GM12878 (cell line): ENCODE results near the gene PDE10A.

Experiments used
- ATF3 ChIP-seq: IDR thresholded peaks from 2 replicates; pipeline ENCODE4 v1.6.1; 2011; ENCODE audit warnings: low read depth, mild to moderate bottlenecking, low read length, moderate library complexity, borderline replicate concordance; ENCODE audit errors: extremely low read depth
- CTCF ChIP-seq, 3 experiments: IDR thresholded peaks in 2 of 3; conservative IDR thresholded peaks in 1 of 3; 2 replicates each; pipeline ENCODE4 v1.5.1; 2011; ENCODE audit warnings: low read depth in 3 of 3, low read length in 3 of 3, mild to moderate bottlenecking in 3 of 3, control low read depth in 2 of 3, moderate library complexity in 2 of 3, inconsistent platforms in 1 of 3, mixed read lengths in 1 of 3; ENCODE audit not compliant: control insufficient read depth in 2 of 3, insufficient read depth in 1 of 3; ENCODE audit errors: extremely low read depth in 1 of 3
- EP300 ChIP-seq, 2 experiments: fragments of 150-350 bp in 1 of 2; IDR thresholded peaks; 2 replicates each; pipeline ENCODE4 v1.6.1; 2011 to 2012; ENCODE audit warnings: low read depth in 2 of 2, low read length in 2 of 2, borderline replicate concordance in 1 of 2, improper control_type of control experiment in 1 of 2, inconsistent platforms in 1 of 2; ENCODE audit not compliant: control insufficient read depth in 1 of 2
- EZH2 ChIP-seq: IDR thresholded peaks from 2 replicates; pipeline ENCODE4 v1.6.1; 2012; ENCODE audit warnings: low read depth, mild to moderate bottlenecking, control low read depth, inconsistent platforms, low read length, borderline replicate concordance; ENCODE audit not compliant: control insufficient read depth
- MAX ChIP-seq: IDR thresholded peaks from 2 replicates; pipeline ENCODE4 v1.6.1; 2012; ENCODE audit warnings: low read depth, low read length, improper control_type of control experiment
- MEF2A ChIP-seq: IDR thresholded peaks from 2 replicates; pipeline ENCODE4 v1.6.1; 2011; ENCODE audit warnings: low read depth, mild to moderate bottlenecking, low read length, moderate library complexity; ENCODE audit not compliant: insufficient read depth
- NBN ChIP-seq: fragments of 450-650 bp; IDR thresholded peaks from 2 replicates; pipeline ENCODE4 v1.6.1; 2016
- POLR2AphosphoS5 ChIP-seq: IDR thresholded peaks from 2 replicates; pipeline ENCODE4 v1.6.1; 2011; ENCODE audit warnings: mild to moderate bottlenecking, low read length, inconsistent platforms
- SPI1 ChIP-seq: IDR thresholded peaks from 2 replicates; pipeline ENCODE4 v1.6.1; 2011; ENCODE audit warnings: low read depth, mild to moderate bottlenecking, low read length, moderate library complexity, borderline replicate concordance; ENCODE audit not compliant: insufficient read depth
- ZNF24 ChIP-seq: fragments of 450-650 bp; IDR thresholded peaks from 2 replicates; pipeline ENCODE4 v1.6.1; 2017; ENCODE audit warnings: antibody characterized with exemption, mild to moderate bottlenecking
- ZNF687 ChIP-seq: fragments of 450-650 bp; IDR thresholded peaks from 2 replicates; pipeline ENCODE4 v1.6.1; 2017; ENCODE audit warnings: mild to moderate bottlenecking, moderate library complexity

GRCh38 chr6:165317723-165318122, 345.3 kb downstream of the PDE10A start:
- TF ChIP-seq EZH2 (no peak), SPI1 (no peak), ZNF24 (no peak), ZNF687 (no peak), MEF2A (no peak), NBN (no peak), MAX (no peak), EP300 (IDR thresholded peaks at IDR 0.05; ENCODE audit: borderline replicate concordance in 1 of 2, control insufficient read depth in 1 of 2, low read depth in 2 of 2, low read length in 2 of 2) (no peak), CTCF (IDR thresholded peaks at IDR 0.05 in 2 of 3, conservative IDR thresholded peaks at IDR 0.05 in 1 of 3; ENCODE audit: control insufficient read depth in 2 of 3, extremely low read depth in 1 of 3, insufficient read depth in 1 of 3, low read depth in 3 of 3, low read length in 3 of 3) (no peak), ATF3 (no peak), POLR2AphosphoS5 (no peak)
